Activated T-cell treated with anti-CD3 and anti-CD28 coated beads, Interleukin-2, amount 50 U/mL, for 48 hours (primary cell): Measurements from ENCODE around the gene CACNG7.
A peak's percentile ranks its signal among the peaks of the same experiment; 100 is the strongest.
"Not testable (repeated sequence)": the region's sequence is repeated elsewhere in the genome, so short reads cannot be mapped to it uniquely, and the experiment has no call there.

Source experiments
- DNase-seq, 2 experiments: peaks; one replicate each; pipeline ENCODE4 v3.0.0-alpha.2; 2020

CACNG7 gene

GRCh38 chr19:53906211-53907192 is 2.6 kb upstream of the CACNG7 start:
- DNase-seq = peak; percentile 74 to 83

GRCh38 chr19:53907193-53907581 is 1.9 kb upstream of the CACNG7 start:
- DNase-seq = no peak

GRCh38 chr19:53907690-53908089 is 1.4 kb upstream of the CACNG7 start:
- no peak for DNase-seq

- peak; percentile 70 to 77 for DNase-seq
These were observed 758 bp upstream of the CACNG7 start for GRCh38 chr19:53908106-53908934.

- DNase-seq = no peak
These were observed 542 bp downstream of the CACNG7 start for GRCh38 chr19:53909471-53910169.

- no peak for DNase-seq
These were observed 1.1 kb downstream of the CACNG7 start for GRCh38 chr19:53910170-53910518.

GRCh38 chr19:53912653-53913052 is 3.6 kb downstream of the CACNG7 start:
- peak; percentile 32 to 49 for DNase-seq

GRCh38 chr19:53915000-53915399 is 5.9 kb downstream of the CACNG7 start:
- no peak for DNase-seq

- no peak for DNase-seq
These were observed 6.9 kb downstream of the CACNG7 start for GRCh38 chr19:53916004-53916403.

GRCh38 chr19:53917356-53917755 is 8.3 kb downstream of the CACNG7 start:
- no peak for DNase-seq

- DNase-seq = no peak
These were observed 18.7 kb downstream of the CACNG7 start for GRCh38 chr19:53927739-53928138.

- no peak for DNase-seq
These were observed 27.0 kb downstream of the CACNG7 start for GRCh38 chr19:53936029-53936428.

GRCh38 chr19:53942001-53942786 is 33.1 kb downstream of the CACNG7 start:
- DNase-seq = peak; percentile 45 to 48

GRCh38 chr19:53944416-53944815 is 35.3 kb downstream of the CACNG7 start:
- DNase-seq = no peak

- no peak for DNase-seq
These were observed 35.9 kb downstream of the CACNG7 start for GRCh38 chr19:53944933-53945332.

- no peak for DNase-seq
These were observed 36.4 kb downstream of the CACNG7 start for GRCh38 chr19:53945441-53945840.

- no peak for DNase-seq
These were observed 36.9 kb downstream of the CACNG7 start for GRCh38 chr19:53945998-53946397.

- DNase-seq = no peak
These were observed 38.5 kb downstream of the CACNG7 start for GRCh38 chr19:53947624-53948023.

- DNase-seq = not testable (repeated sequence)
These were observed 39.5 kb downstream of the CACNG7 start for GRCh38 chr19:53948611-53949010.

GRCh38 chr19:53951436-53951835 is 42.4 kb downstream of the CACNG7 start:
- DNase-seq = no peak

GRCh38 chr19:53951947-53952346 is 42.9 kb downstream of the CACNG7 start:
- no peak for DNase-seq

- DNase-seq = no peak
These were observed 44.3 kb downstream of the CACNG7 start for GRCh38 chr19:53953383-53953782.
